Measurements from ENCODE around the gene TTC7B. TPM values are rescaled to one million over a fixed set of nuclear protein-coding genes. Genes with fewer than 3 reads are reported as not detected.

The TTC7B gene
- total RNA-seq, 1 experiment from 2014 or later, result 40.9 TPM

DNA sequence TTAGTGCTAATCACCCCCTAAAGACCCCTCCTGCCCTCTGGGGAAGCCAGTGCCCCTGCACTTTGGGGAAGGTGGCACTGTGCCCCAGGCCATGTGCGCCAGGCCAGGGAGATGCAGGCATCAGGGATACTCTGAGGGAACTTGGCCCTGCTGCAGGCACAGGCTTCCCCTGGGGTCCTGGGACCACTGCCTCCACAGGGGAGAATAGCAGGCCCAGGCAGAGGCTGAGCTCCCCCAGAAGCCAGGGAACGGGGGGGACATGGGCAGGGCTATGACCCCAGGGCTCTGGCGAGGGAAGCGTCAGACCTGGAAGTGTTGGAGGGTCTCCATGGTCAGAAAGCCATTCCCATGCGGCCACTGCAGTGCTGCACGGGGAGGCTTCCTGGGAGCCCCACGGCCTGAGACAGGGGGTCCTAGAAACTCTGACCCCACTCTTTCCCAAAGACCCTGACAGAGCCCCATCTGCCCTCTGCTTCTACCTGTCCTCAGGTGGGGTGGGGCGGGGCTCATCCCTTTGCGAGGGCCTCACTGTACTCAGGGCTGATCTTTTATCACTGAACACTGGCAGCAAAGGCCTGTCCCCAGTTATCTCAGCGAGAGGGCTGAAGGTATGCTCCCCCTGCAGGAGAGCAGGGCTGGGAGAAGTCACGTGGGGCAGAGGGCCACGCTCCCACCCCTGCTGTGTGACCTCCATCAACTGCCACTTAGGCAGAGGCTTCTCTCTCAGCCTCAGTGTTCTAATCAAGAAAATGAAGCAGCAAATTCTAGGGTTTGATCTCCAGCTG, 259.4 kb downstream of the TTC7B start:
- in situ Hi-C loops (cut with HindIII; ENCODE audit: low pct_unique_long_range_greater_than_20kb, low sequenced_read_pairs), result no loop called here
- Histone ChIP-seq H3K9me3 (ENCODE audit: control insufficient read depth, insufficient read depth, low read depth, low read length) (no peaks in the 10 kb centered on the region), H3K36me3 (ENCODE audit: control insufficient read depth, insufficient read depth, low read length) (no peaks in the 10 kb centered on the region), H3K4me1 (ENCODE audit: control insufficient read depth, insufficient read depth, low read length) (peaks cover 3% of the 10 kb centered on the region; the same call in 1 of the 2 replicates), H3K4me3 (ENCODE audit: low read depth in 2 of 2, low read length in 2 of 2) (no peak overlapping the region), H3K27ac (ENCODE audit: low read length) (no peak overlapping the region), H3K27me3 (ENCODE audit: control insufficient read depth, insufficient read depth, low read length) (no peaks in the 10 kb centered on the region)
- DNase-seq (ENCODE audit: low read depth, low spot score), result no peak
- intact Hi-C loops (cut with micrococcal nuclease; ENCODE audit: unreplicated experiment), result no loop called here
- BruUV-seq (replicated peaks), result no TSS peak
- POLR2A ChIA-PET, result no interaction called here
- no peak for ATAC-seq
- CTCF ChIA-PET, result no interaction called here
- TF ChIP-seq TCF7L2 (IDR thresholded peaks at IDR 0.05; ENCODE audit: low read depth, low read length) (no peak), SIN3A (IDR thresholded peaks at IDR 0.05; ENCODE audit: borderline replicate concordance, insufficient read depth, low read depth, low read length) (no peak), REST (IDR thresholded peaks at IDR 0.05; ENCODE audit: insufficient read depth in 1 of 2, low read depth in 2 of 2, low read length in 1 of 2) (no peak), POLR2AphosphoS5 (IDR thresholded peaks at IDR 0.05; ENCODE audit: low read depth, low read length) (no peak), CTCF (IDR thresholded peaks at IDR 0.05) (no peak)

DNA sequence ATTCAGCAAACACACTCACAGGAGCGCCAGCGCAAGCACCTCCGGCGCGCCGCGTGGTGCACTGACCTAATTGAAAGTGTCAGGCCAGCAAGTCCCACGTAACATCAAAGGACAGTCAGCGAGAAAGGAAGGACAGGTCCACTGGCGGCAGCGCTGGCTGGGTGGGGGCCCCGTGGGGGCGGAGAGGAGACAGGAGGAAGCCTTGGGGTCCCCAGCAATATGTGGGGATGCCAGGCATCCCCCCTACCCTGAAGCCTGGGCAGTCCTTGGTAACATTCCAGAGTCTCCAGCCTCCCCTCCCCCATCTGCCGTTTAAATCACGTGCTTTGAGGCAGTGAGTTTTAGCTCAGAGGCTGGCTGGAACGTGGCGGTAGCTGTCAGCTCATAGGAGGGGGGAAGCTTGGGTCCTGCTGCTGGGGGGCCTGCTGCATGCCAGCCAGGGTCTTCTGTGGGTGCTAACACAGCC, 260.2 kb downstream of the TTC7B start:
- DNase-seq (ENCODE audit: low read depth, low spot score) (no peak), ATAC-seq (no peak)
- Histone ChIP-seq H3K27ac (ENCODE audit: low read length) (no peak overlapping the region), H3K4me1 (ENCODE audit: control insufficient read depth, insufficient read depth, low read length) (peaks cover 3% of the 10 kb centered on the region; the same call in 1 of the 2 replicates), H3K36me3 (ENCODE audit: control insufficient read depth, insufficient read depth, low read length) (no peaks in the 10 kb centered on the region), H3K27me3 (ENCODE audit: control insufficient read depth, insufficient read depth, low read length) (no peaks in the 10 kb centered on the region), H3K9me3 (ENCODE audit: control insufficient read depth, insufficient read depth, low read depth, low read length) (no peaks in the 10 kb centered on the region), H3K4me3 (ENCODE audit: low read depth in 2 of 2, low read length in 2 of 2) (no peak overlapping the region)
- POLR2A ChIA-PET, result no interaction called here
- no peak for TF ChIP-seq SIN3A (IDR thresholded peaks at IDR 0.05; ENCODE audit: borderline replicate concordance, insufficient read depth, low read depth, low read length)
- TF ChIP-seq REST (IDR thresholded peaks at IDR 0.05; ENCODE audit: insufficient read depth in 1 of 2, low read depth in 2 of 2, low read length in 1 of 2), result no peak
- TF ChIP-seq POLR2AphosphoS5 (IDR thresholded peaks at IDR 0.05; ENCODE audit: low read depth, low read length), result no peak
- TF ChIP-seq CTCF (IDR thresholded peaks at IDR 0.05), result no peak
- TF ChIP-seq TCF7L2 (IDR thresholded peaks at IDR 0.05; ENCODE audit: low read depth, low read length), result no peak
- intact Hi-C loops (cut with micrococcal nuclease; ENCODE audit: unreplicated experiment), result no loop called here
- CTCF ChIA-PET, result no interaction called here
- BruUV-seq (replicated peaks), result no TSS peak
- in situ Hi-C loops (cut with HindIII; ENCODE audit: low pct_unique_long_range_greater_than_20kb, low sequenced_read_pairs), result no loop called here
